H1 (cell line): Measurements from ENCODE around the gene ABL1. TPM values are rescaled to one million over a fixed set of nuclear protein-coding genes. Genes with fewer than 3 reads are reported as not detected.

Experiments used
- ATF3 ChIP-seq: IDR thresholded peaks from 2 replicates; pipeline ENCODE4 v1.6.1; 2011; ENCODE audit warnings: low read depth, mild to moderate bottlenecking, low read length; ENCODE audit not compliant: insufficient read depth
- CEBPB ChIP-seq: IDR thresholded peaks from 2 replicates; pipeline ENCODE4 v1.6.1; 2012; ENCODE audit warnings: low read depth, low read length
- CHD7 ChIP-seq: fragments of 300-600 bp; sonication (generic); IDR thresholded peaks from 2 replicates; pipeline ENCODE4 v1.7.1; 2012; ENCODE audit warnings: low read length, moderate library complexity, mild to moderate bottlenecking, inconsistent platforms; ENCODE audit not compliant: insufficient replicate concordance
- EGR1 ChIP-seq: IDR thresholded peaks from 2 replicates; pipeline ENCODE4 v1.6.1; 2011; ENCODE audit warnings: low read depth, low read length, borderline replicate concordance
- HDAC6 ChIP-seq: IDR thresholded peaks from one replicate; pipeline ENCODE4 v1.7.1; 2012; ENCODE audit warnings: low read depth, mild to moderate bottlenecking, inconsistent platforms, low read length, moderate library complexity
- KDM1A ChIP-seq: fragments of 200-600, 300-600 bp; sonication (generic); IDR thresholded peaks from 2 replicates; pipeline ENCODE4 v1.7.1; 2016; ENCODE audit warnings: mild to moderate bottlenecking, low read length, borderline replicate concordance
- NRF1 ChIP-seq: IDR thresholded peaks from 2 replicates; pipeline ENCODE4 v1.6.1; 2011; ENCODE audit warnings: mild to moderate bottlenecking, low read depth, low read length, improper control_type of control experiment
- RFX5 ChIP-seq: IDR thresholded peaks from 2 replicates; pipeline ENCODE4 v1.6.1; 2011; ENCODE audit warnings: low read depth, low read length, improper control_type of control experiment, borderline replicate concordance
- SP2 ChIP-seq: IDR thresholded peaks from 2 replicates; pipeline ENCODE4 v1.6.1; 2012; ENCODE audit warnings: mild to moderate bottlenecking, low read length, inconsistent platforms
- SP4 ChIP-seq: IDR thresholded peaks from 2 replicates; pipeline ENCODE4 v1.6.1; 2012; ENCODE audit warnings: low read length, inconsistent platforms
- ZNF274 ChIP-seq: IDR thresholded peaks from 2 replicates; pipeline ENCODE4 v1.7.0; 2012; ENCODE audit warnings: low read length, borderline replicate concordance; ENCODE audit errors: extremely low read depth
- polyA plus RNA-seq, 7 experiments: library from polyadenylated mRNA; depleted of rRNA in 3 of 7; stranded (reverse) in 5 of 7; unstranded in 2 of 7; fragments of >200 nt in 5 of 7; fragments of 200-250 nt in 2 of 7; gene quantifications; 1 replicate in 5 of 7; 2 replicates in 1 of 7; 4 replicates in 1 of 7; pipeline versions ENCODE4 v1.2.1 to v1.2.3, GENCODE V29; 2011 to 2013; ENCODE audit warnings: missing spikeins in 2 of 7, mixed read lengths in 2 of 7
- total RNA-seq: library from RNA; stranded (reverse); fragmentation: NEBNext Ultra II Directional; extraction: Animal tissue kit (Norgen Biotek cat#: 25700); gene quantifications from 2 replicates; pipeline ENCODE4 v1.2.1, GENCODE V29; 2021

The ABL1 gene
- total and polyA plus RNA-seq, 2 of the 8 experiments (the other 6 are each of a cell fraction or from before 2014, with no cell fraction given) = 35.3 to 104 TPM

- TF ChIP-seq CHD7 (no peak), ZNF274 (no peak), EGR1 (no peak), RFX5 (no peak), KDM1A (no peak), NRF1 (no peak), HDAC6 (no peak), CEBPB (no peak), ATF3 (no peak), SP2 (no peak), SP4 (no peak)
Observed at GRCh38 chr9:130918826-130919558, 83.9 kb downstream of the ABL1 start (continued).
